SK-N-SH (cell line): ENCODE measurements around the gene MMP28. TPM values are rescaled to one million over a fixed set of nuclear protein-coding genes. Genes with fewer than 3 reads are reported as not detected.
A peak's percentile ranks its signal among the peaks of the same experiment; 100 is the strongest.

Experiments
- CTCF ChIA-PET: fragments of 300-600, 350-600 bp; formaldehyde crosslinking; extraction: SDS; loops from one replicate; lab custom pipeline; 2021; lab: Yijun Ruan, JAX
- POLR2A ChIA-PET: fragments of 350-600 bp; sonication (Branson Sonifier 250); formaldehyde crosslinking; extraction: SDS; loops from one replicate; lab custom pipeline; 2020; ENCODE audit warnings: antibody characterized with exemption, inconsistent platforms; lab: Yijun Ruan, JAX
- DNase-seq: peaks from one replicate; pipeline ENCODE4 v3.0.0; 2012
- H2AFZ ChIP-seq: fragments of 200-600 bp; sonication (generic); 2 replicates; pipeline ENCODE4 v1.8.1; 2016; ENCODE audit warnings: antibody characterized with exemption, mild to moderate bottlenecking, low read depth
- H3F3A ChIP-seq: fragments of 200-600 bp; sonication (generic); replicated peaks from 2 replicates; pipeline ENCODE3; 2016; ENCODE audit warnings: antibody characterized with exemption, mild to moderate bottlenecking; ENCODE audit not compliant: insufficient read depth
- H3K27ac ChIP-seq, 2 experiments: fragments of 200-500 bp in 1 of 2; fragments of 200-600 bp in 1 of 2; sonication (Bioruptor generic) in 1 of 2; sonication (generic), shearing (Covaris generic) in 1 of 2; 2 replicates each; pipeline versions ENCODE4 v1.5.1 to v1.6.1; 2014 to 2016; ENCODE audit warnings: low read depth in 2 of 2, inconsistent platforms in 1 of 2, low read length in 1 of 2, mild to moderate bottlenecking in 1 of 2, mixed read lengths in 1 of 2
- H3K27me3 ChIP-seq: fragments of 200-600 bp; sonication (generic), shearing (Covaris generic); 2 replicates; pipeline ENCODE4 v1.6.1; 2016; ENCODE audit warnings: mixed run types; ENCODE audit not compliant: insufficient read depth
- H3K36me3 ChIP-seq, 2 experiments: fragments of 200-500 bp in 1 of 2; fragments of 200-600 bp in 1 of 2; sonication (Bioruptor generic) in 1 of 2; sonication (generic) in 1 of 2; replicated peaks in 1 of 2; 2 replicates each; pipeline versions ENCODE3 to v1.5.1; 2014 to 2016; ENCODE audit warnings: low read length in 1 of 2, mild to moderate bottlenecking in 1 of 2; ENCODE audit not compliant: insufficient read depth in 2 of 2, control insufficient read depth in 1 of 2
- H3K4me1 ChIP-seq, 2 experiments: fragments of 200-500 bp in 1 of 2; fragments of 200-600 bp in 1 of 2; sonication (Bioruptor generic) in 1 of 2; sonication (generic), shearing (Covaris generic) in 1 of 2; 2 replicates each; pipeline versions ENCODE4 v1.5.1 to v1.6.1; 2014 to 2016; ENCODE audit warnings: low read depth in 1 of 2, low read length in 1 of 2, mixed run types in 1 of 2; ENCODE audit not compliant: insufficient read depth in 2 of 2, control insufficient read depth in 1 of 2
- H3K4me2 ChIP-seq: fragments of 200-600 bp; sonication (generic), shearing (Covaris generic); 2 replicates; pipeline ENCODE4 v1.6.1; 2017; ENCODE audit warnings: mixed run types
- H3K4me3 ChIP-seq, 2 experiments: fragments of 200-500 bp in 1 of 2; fragments of 200-600 bp in 1 of 2; sonication (Bioruptor generic) in 1 of 2; sonication (generic), shearing (Covaris generic) in 1 of 2; 2 replicates each; pipeline versions ENCODE4 v1.5.1 to v1.8.1; 2014 to 2016; ENCODE audit warnings: low read depth in 2 of 2, inconsistent platforms in 1 of 2, low read length in 1 of 2, mild to moderate bottlenecking in 1 of 2, mixed read lengths in 1 of 2, moderate library complexity in 1 of 2
- H3K79me2 ChIP-seq: fragments of 200-600 bp; sonication (generic); 2 replicates; pipeline ENCODE4 v1.8.1; 2017; ENCODE audit warnings: mild to moderate bottlenecking; ENCODE audit not compliant: insufficient read depth
- H3K9ac ChIP-seq: fragments of 200-600 bp; sonication (generic); 2 replicates; pipeline ENCODE4 v1.6.1; 2017; ENCODE audit warnings: mixed run types
- H3K9me2 ChIP-seq: fragments of 200-600 bp; sonication (generic); 2 replicates; pipeline ENCODE4 v1.6.1; 2017; ENCODE audit warnings: mixed run types
- H3K9me3 ChIP-seq: fragments of 200-600 bp; sonication (generic); 2 replicates; pipeline ENCODE4 v1.6.1; 2017; ENCODE audit warnings: mixed run types, mild to moderate bottlenecking, moderate library complexity
- H4K20me1 ChIP-seq: fragments of 200-600 bp; sonication (generic); 2 replicates; pipeline ENCODE4 v1.6.1; 2017; ENCODE audit warnings: mild to moderate bottlenecking, mixed run types; ENCODE audit not compliant: insufficient read depth
- GABPA ChIP-seq: IDR thresholded peaks from 2 replicates; pipeline ENCODE4 v1.4.0; 2012; ENCODE audit warnings: low read depth, mild to moderate bottlenecking
- IRF3 ChIP-seq: fragments of 150-350 bp; IDR thresholded peaks from 2 replicates; pipeline ENCODE4 v1.6.1; 2016; ENCODE audit warnings: mild to moderate bottlenecking, low read depth, low read length
- REST ChIP-seq: IDR thresholded peaks from 2 replicates; pipeline ENCODE4 v1.6.1; 2012; ENCODE audit warnings: mild to moderate bottlenecking, low read depth, low read length, moderate library complexity
- SIN3A ChIP-seq: IDR thresholded peaks from 2 replicates; pipeline ENCODE4 v1.6.1; 2012; ENCODE audit warnings: low read depth, mild to moderate bottlenecking, low read length, moderate library complexity, borderline replicate concordance
- ZBTB33 ChIP-seq: IDR thresholded peaks from 2 replicates; pipeline ENCODE4 v1.4.0; 2012; ENCODE audit warnings: low read depth, borderline replicate concordance
- WGBS: methylation state at CpG from one replicate; pipeline ENCODE4 v1.1.6; 2017; ENCODE audit warnings: low lambda C conversion rate; 5-methylcytosine and 5-hydroxymethylcytosine counted together
- polyA plus RNA-seq, 3 experiments: library from polyadenylated mRNA; depleted of rRNA; stranded (reverse); fragments of >200 nt; gene quantifications; 2 replicates each; pipeline ENCODE4 v1.2.3, GENCODE V29; 2012

The MMP28 gene
- polyA plus RNA-seq, 1 of the 3 experiments (the other 2 are of a cell fraction) = 0.33 TPM

GRCh38 chr17:35744830-35745229 is 50.6 kb downstream of the MMP28 start:
- POLR2A ChIA-PET = interaction anchor here (0.6 kb wide), 1 partner anchor 19 kb away, joined by 3 read pairs; no protein-coding TSS in a partner anchor
- no peak overlapping the region for H3K4me2 ChIP-seq
- no peaks in the 10 kb centered on the region for H4K20me1 ChIP-seq
- no peaks in the 10 kb centered on the region for H3F3A ChIP-seq
- no peak overlapping the region for H3K4me3 ChIP-seq
- H3K79me2 ChIP-seq = no peaks in the 10 kb centered on the region
- DNase-seq = peak; percentile 9
- H3K27ac ChIP-seq = no peak overlapping the region
- H3K9ac ChIP-seq = no peak overlapping the region
- no peaks in the 10 kb centered on the region for H3K9me2 ChIP-seq
- peaks cover 0 to 11% of the 10 kb centered on the region in 2 experiments; a peak in 1 of 4 replicates for H3K4me1 ChIP-seq
- CTCF ChIA-PET = interaction anchor here (0.9 to 9.3 kb wide), 10 partner anchors 14 to 432 kb away, joined by 3 to 275 read pairs (median 4); partner anchors contain the start of gene RASL10B
- no peaks in the 10 kb centered on the region for H3K36me3 ChIP-seq
- WGBS = 40% methylated on average over 5 of the region's 8 CpGs
- peaks cover 2% of the 10 kb centered on the region; the same call in 1 of the 2 replicates for H3K27me3 ChIP-seq
- H3K9me3 ChIP-seq = no peaks in the 10 kb centered on the region
- no peak for TF ChIP-seq GABPA
- H2AFZ ChIP-seq = no peak overlapping the region

- peaks cover 0 to 9% of the 10 kb centered on the region in 2 experiments; a peak in 1 of 4 replicates for H3K4me1 ChIP-seq
- no peaks in the 10 kb centered on the region for H3F3A ChIP-seq
- ChIA-PET POLR2A (no interaction called here), CTCF (interaction anchor here (0.9 to 9.3 kb wide), 7 partner anchors 13 to 431 kb away, joined by 3 to 275 read pairs (median 5); partner anchors contain the start of gene RASL10B)
- H3K4me2 ChIP-seq = no peak overlapping the region
- no peaks in the 10 kb centered on the region for H3K36me3 ChIP-seq
- no peak overlapping the region for H3K4me3 ChIP-seq
- no peaks in the 10 kb centered on the region for H3K9me2 ChIP-seq
- H3K9ac ChIP-seq = no peak overlapping the region
- no peak overlapping the region for H3K27ac ChIP-seq
- WGBS = 58% methylated on average over 7 of the region's 7 CpGs
- H4K20me1 ChIP-seq = no peaks in the 10 kb centered on the region
- peak; percentile 14 for DNase-seq
- no peaks in the 10 kb centered on the region for H3K9me3 ChIP-seq
- H3K27me3 ChIP-seq = no peaks in the 10 kb centered on the region; the same call in 1 of the 2 replicates
- TF ChIP-seq REST (peak; percentile 99), IRF3 (no peak), ZBTB33 (no peak), SIN3A (no peak)
- no peak overlapping the region for H2AFZ ChIP-seq
- no peaks in the 10 kb centered on the region for H3K79me2 ChIP-seq
These were observed 51.7 kb downstream of the MMP28 start for GRCh38 chr17:35743626-35744328.
